ENCODE measurements around the gene TMEM132D. TPM values are rescaled to one million over a fixed set of nuclear protein-coding genes. Genes with fewer than 3 reads are reported as not detected.

The TMEM132D gene
- total RNA-seq, 1 experiment from 2014 or later: not detected

DNA sequence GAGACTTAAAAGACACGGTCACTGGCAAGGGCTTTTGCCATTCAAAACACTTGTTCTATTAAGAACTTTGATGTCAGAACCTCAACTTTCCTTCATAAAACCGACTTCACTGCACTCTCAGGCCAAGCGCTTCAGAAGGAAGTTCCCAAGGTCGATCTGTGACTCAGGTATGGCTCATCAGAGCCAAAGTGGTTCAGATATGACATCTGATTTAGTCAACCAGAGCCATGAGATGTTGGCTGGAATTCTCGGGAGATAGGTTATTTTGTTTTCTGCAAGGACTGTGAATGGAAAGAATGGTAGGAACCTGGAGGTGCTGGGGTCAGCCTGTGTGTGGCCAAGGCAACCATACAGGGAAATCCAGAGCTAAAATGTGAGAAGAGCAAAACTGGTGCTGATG, 604.9 kb downstream of the TMEM132D start:
- no peak for DNase-seq (ENCODE audit: extremely low read depth, low read depth)

GRCh38 chr12:129296671-129297070, 607.2 kb downstream of the TMEM132D start:
- DNase-seq (ENCODE audit: extremely low read depth, low read depth): no peak

DNA sequence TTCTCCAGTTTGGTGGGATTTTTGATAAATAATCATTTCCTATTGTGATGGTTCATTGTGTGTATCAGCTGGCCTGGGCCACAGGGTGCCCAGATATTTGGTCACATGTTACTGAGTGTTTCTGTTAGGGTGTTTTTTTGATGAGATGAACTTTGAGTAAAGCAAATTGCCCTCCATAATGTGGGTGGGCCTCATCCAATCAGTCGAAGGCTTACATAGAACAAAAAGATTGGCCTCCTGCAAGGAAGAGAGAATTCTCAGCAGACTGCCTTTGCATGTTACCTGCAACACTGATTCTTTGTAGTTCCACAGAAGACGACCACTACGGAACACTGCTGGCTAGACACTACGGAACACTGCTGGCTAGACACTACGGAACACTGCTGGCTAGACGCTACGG, 609.0 kb downstream of the TMEM132D start:
- no peak for DNase-seq (ENCODE audit: extremely low read depth, low read depth)

DNA sequence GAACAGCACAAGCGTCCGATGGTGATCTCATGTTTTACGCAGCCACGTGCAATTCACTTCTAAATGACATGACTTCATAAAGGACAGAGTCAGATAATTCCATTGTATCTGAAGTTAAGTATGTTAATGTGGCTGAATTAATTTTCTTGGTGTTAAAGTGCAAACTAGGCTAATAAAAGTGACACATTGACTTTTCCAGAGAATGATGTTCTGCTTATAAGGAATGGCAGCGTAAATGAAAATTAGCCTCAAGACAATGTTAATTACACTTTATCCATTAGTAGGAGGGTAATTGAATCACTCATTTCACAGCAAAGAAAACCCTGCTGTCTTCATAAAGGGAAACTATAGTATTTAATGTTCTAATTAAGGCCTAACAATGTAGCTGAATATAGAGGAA, 624.1 kb downstream of the TMEM132D start:
- DNase-seq (ENCODE audit: extremely low read depth, low read depth): no peak

- no peak for DNase-seq (ENCODE audit: extremely low read depth, low read depth)
Measured at GRCh38 chr12:129276361-129277060, 627.3 kb downstream of the TMEM132D start.

DNA sequence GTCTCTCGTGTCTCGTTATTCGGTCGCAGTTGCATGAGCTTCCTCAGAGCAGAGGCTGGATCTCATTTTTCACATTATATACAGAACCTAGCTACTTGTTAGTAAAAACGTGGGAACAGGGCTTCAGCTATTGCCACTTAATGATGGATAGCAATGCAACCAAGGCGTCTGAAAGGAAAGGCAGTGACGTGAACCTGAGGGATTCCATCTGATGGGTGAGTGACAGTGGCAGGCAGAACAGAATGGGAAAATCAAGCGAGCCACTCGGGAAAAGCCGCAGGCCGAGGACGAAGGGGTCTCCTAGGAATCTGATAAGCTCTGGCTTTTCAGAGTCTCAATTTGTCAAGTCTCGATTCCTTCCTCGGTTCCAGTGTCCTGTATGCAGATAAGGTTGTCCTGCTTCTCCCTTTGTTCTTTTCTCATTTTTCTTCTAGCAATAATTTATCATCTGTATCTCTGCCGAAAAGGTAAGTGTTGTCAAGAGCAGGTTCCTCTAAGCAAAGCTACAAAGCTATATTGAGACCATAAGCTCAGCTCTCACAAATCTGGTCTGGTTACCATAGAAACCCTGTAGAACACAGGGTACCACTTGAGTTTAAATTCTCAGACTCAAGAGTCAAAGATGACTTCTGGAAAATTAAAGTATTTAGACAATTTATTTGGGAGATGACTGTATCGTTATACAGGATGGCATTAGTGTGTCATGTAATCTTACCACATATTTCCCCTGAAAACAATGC, 633.9 kb downstream of the TMEM132D start:
- DNase-seq (ENCODE audit: extremely low read depth, low read depth): no peak

DNA sequence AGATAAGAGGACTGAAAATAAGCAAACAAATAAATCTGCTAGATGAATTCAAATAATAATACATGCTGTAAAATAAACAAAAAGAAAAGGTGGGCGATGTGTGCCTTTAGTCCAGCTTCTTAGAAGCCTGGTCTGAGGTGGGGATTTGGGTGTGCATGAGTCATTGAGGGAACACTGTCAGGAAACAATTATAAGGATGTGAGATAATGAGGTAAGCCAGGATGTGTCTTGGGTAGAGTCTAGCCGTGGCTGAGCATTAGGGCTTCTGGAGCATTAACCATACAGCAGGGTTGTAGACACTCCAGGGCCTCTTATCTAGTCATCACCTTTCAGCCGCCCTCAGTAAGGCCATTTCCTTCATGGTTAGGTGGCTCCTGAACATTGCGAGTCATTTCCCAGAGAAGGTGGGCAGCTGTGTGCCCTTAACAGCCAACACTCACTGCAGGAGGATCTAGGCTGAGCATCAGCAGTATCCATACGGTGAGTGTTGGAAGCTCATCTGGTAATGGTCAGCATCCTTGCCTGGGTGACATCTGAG, 645.0 kb downstream of the TMEM132D start:
- DNase-seq (ENCODE audit: extremely low read depth, low read depth): no peak

DNA sequence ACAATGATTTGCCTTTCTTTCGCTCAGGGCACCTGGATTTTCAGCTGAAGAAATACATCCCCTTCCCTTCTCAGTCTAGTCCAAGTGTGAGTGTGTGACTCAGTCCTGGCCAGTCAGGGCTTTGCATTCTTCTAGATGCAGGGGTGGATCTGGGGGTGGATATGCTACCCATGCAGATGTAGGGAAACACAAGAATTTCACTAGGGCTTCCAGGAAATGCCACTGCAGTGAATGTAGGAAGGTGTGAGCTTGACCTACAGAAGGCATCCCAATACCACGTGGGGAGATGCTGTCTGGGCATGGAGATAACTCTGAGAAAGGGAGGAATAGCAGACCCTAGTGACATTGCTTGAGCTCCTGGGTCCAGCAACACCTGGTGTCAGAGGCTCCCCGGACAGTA, 646.3 kb downstream of the TMEM132D start:
- DNase-seq (ENCODE audit: extremely low read depth, low read depth): no peak

GRCh38 chr12:129246630-129247029, 657.2 kb downstream of the TMEM132D start:
- no peak for DNase-seq (ENCODE audit: extremely low read depth, low read depth)

DNA sequence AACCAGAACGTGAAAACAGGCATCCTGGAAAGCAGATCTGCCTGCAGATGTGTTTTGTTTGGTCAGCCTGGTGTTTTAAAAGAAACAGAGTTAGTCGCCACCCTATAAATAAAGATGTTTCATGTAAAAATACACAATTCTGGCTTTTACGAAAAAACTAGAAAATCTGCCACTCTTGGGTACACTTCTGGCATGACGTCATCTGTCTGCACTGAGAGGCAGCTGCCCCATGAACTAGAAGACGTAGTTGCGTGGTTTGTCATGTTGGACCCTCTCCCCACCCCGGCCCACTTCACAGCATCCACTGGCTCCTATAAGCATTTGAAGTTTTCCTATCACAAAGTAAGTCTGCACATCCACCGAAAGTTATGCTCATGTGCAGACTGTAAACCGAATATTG, 658.1 kb downstream of the TMEM132D start:
- no peak for DNase-seq (ENCODE audit: extremely low read depth, low read depth)

GRCh38 chr12:129241852-129242251, 662.0 kb downstream of the TMEM132D start:
- DNase-seq (ENCODE audit: extremely low read depth, low read depth): no peak

DNA sequence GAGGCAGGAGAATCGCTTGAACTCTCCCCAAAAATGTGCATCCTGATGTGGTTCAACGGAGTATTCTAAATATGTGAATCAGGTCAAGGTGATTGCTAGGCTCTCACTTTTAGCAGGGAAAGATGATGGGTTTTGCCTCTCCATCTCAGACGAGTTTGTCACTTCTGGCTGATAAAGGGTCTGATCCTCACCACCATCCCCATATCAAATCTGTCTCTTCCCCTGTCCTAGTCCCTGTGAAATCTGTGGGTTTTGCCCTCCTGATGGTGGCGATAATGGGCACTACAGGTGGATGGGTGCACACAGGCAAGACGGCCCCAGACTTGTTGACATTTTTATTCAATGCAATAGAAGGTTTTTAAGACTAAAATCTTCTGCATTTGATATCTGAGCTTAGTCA, 665.9 kb downstream of the TMEM132D start:
- DNase-seq (ENCODE audit: extremely low read depth, low read depth): no peak

DNA sequence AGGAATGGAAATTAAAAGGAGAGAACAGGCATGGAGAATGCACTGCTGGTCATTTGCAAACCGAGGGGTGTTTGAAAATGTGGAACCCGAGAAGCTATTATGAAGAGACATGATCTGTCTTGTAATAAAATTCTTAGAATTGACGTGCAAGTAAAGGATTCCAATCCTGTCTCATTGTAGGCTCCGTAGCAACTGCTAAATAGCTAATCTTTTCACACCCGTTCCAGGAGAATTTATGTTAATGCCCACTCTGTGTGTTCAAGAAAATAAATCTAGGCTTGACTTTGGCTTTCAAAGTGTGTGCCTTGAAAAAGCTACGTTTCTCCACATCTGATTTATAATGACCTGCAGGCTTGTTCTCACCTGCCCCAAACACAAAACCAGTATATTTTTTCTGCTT, 669.6 kb downstream of the TMEM132D start:
- no peak for DNase-seq (ENCODE audit: extremely low read depth, low read depth)

DNA sequence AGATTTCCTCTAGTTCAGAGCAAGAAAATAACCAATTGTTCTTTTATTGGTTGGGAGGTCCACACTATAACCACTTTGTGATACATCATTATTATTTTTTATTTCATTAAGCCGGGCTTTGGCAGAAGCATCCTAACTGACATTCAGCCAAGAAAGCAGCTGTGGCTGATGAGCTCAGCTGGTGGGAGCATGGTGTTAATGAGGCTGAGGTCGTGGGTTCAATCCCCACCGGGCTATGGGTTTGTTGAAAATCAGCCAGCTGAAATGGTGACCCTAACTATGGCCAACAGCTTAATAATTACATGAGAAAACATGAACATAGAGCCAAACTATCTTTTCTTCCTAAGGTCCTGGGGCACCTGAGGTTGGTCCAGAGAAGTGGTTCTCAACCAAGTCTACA, 672.3 kb downstream of the TMEM132D start:
- no peak for DNase-seq (ENCODE audit: extremely low read depth, low read depth)

DNA sequence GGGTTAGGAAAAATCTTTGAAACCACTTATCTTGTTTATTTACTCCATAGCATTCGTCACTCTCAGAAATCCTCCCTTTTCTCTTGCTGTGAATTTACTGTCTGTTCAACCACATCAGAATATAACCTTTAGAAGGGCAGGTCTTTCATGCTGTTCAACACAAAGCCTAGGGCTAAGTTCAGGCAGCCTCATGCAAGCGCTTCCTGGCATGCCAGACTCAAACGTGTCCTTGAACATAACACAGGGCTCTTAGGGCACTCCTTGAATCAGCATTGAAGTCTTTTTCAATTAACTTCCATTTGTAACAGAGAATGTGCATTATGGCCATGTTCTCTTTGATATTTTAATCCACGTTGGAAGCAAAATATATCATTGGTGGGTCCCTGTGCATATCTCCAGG, 672.8 kb downstream of the TMEM132D start:
- DNase-seq (ENCODE audit: extremely low read depth, low read depth): no peak

- DNase-seq (ENCODE audit: extremely low read depth, low read depth): no peak
Measured at GRCh38 chr12:129226851-129227250, 677.0 kb downstream of the TMEM132D start.

DNA sequence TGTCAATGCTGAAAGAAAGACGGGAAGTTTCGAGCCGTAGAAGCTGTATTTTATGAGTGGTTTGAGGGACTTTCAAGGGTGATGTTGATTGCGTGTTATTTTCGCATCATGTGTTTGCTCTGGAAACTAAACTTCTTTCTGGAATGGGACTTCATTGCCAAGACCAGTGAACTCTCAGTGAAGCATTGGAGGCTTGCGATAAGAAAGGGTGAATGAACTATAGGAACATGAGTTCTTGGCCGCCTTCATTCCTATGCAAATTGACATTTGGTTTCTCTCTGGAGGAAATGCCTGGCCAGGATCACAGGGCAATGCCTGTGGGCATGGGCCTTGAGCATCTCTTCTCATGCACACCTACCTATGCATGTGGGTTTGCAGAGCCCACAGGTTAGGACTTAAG, 677.8 kb downstream of the TMEM132D start:
- no peak for DNase-seq (ENCODE audit: extremely low read depth, low read depth)

GRCh38 chr12:129215556-129215955, 688.3 kb downstream of the TMEM132D start:
- DNase-seq (ENCODE audit: extremely low read depth, low read depth): no peak

GRCh38 chr12:129213551-129213950, 690.3 kb downstream of the TMEM132D start:
- DNase-seq (ENCODE audit: extremely low read depth, low read depth): no peak

DNA sequence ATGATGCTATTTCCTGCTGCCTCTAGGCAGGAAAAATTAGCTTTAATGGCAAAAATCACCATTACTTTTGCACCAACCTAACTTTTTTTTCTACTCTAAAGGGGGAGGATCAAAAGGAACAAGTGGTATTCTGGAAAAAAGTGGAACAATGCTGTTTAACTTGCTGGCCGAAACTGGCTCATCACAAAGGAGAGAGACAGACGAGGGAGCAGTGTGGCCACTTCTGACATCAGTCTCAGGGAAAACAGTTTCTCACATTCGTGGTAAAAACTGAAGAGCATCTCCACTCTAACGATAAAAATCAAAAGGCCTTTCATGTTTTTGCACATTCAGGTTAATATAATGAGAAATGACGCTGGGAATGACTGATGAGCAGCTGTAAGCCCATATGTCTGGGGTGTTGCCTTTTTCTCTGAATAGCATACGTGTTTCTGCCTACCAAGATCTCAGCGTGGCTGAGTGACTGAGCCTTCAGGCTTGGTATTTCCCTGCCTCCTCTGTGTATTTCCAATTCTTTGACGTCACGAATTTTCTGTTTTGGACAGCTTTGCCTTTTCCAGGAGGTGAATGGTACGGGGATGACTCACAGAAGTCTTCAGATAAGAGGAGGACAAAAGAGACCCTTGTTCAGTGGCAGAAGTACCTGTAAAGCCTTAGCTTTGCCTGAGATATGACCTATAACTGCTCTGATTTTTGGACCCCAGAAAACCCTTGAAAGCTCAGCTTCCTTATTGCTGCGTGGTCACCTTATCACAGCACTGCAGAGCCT, 691.8 kb downstream of the TMEM132D start:
- DNase-seq (ENCODE audit: extremely low read depth, low read depth): no peak

- DNase-seq (ENCODE audit: extremely low read depth, low read depth): no peak
Measured at GRCh38 chr12:129208566-129208965, 695.3 kb downstream of the TMEM132D start.

Data from NCI-H460 (cell line).